OCI-LY1 (cell line): ENCODE measurements around the gene PPP2R2C.

Experiments
- CTCF ChIP-seq: fragments of 200-600 bp; sonication (generic), shearing (Covaris generic); IDR thresholded peaks from 2 replicates; pipeline ENCODE4 v1.5.1; 2017; ENCODE audit warnings: mild to moderate bottlenecking, antibody characterized with exemption, low read length, moderate library complexity, mixed read lengths
- EZH2 ChIP-seq: fragments of 200-600 bp; sonication (generic), shearing (Covaris generic); IDR thresholded peaks from 2 replicates; pipeline ENCODE4 v1.8.0; 2017; ENCODE audit warnings: borderline replicate concordance, mixed run types, mild to moderate bottlenecking, antibody characterized with exemption, low read length, moderate library complexity, mixed read lengths

- TF ChIP-seq CTCF (no peak), EZH2 (no peak)
Observed at GRCh38 chr4:6425911-6426310, 46.5 kb downstream of the PPP2R2C start.
